Lower lobe of right lung (tissue), 2 donors: ENCODE results near the gene OXCT2. TPM values are rescaled to one million over a fixed set of nuclear protein-coding genes. Genes with fewer than 3 reads are reported as not detected.
A peak's percentile ranks its signal among the peaks of the same experiment; 100 is the strongest.
"Not testable (repeated sequence)": the region's sequence is repeated elsewhere in the genome, so short reads cannot be mapped to it uniquely, and the experiment has no call there.

ENCODE experiments used
- ATAC-seq, 2 donors: fragments of 200-7000 bp; cut with Tn5 transposase; one replicate each; pipeline ENCODE4 v1.9.1; 2020 to 2022; ENCODE audit warnings: mild to moderate bottlenecking in 2 of 2, moderate library complexity in 2 of 2
- DNase-seq: peaks from one replicate; pipeline ENCODE4 v3.0.0-alpha.2; 2020
- H3K27ac ChIP-seq: fragments of 200-600 bp; one replicate; pipeline ENCODE4 v1.8.0; 2022
- H3K27me3 ChIP-seq: fragments of 200-600 bp; one replicate; pipeline ENCODE4 v1.8.0; 2022; ENCODE audit warnings: low read depth
- H3K36me3 ChIP-seq: fragments of 200-600 bp; one replicate; pipeline ENCODE4 v1.8.0; 2022; ENCODE audit warnings: mild to moderate bottlenecking
- H3K4me1 ChIP-seq: fragments of 200-600 bp; one replicate; pipeline ENCODE4 v1.8.0; 2022
- H3K4me3 ChIP-seq: fragments of 200-600 bp; one replicate; pipeline ENCODE4 v1.8.0; 2022; ENCODE audit warnings: mild to moderate bottlenecking
- H3K9me3 ChIP-seq: fragments of 200-600 bp; one replicate; pipeline ENCODE4 v1.8.0; 2022
- CTCF ChIP-seq: fragments of 200-600 bp; IDR thresholded peaks from one replicate; pipeline ENCODE4 v1.8.0; 2022; ENCODE audit warnings: antibody characterized with exemption, mild to moderate bottlenecking
- intact Hi-C: fragments of 100-400 bp; cut with DNase I; formaldehyde crosslinking; loops from one replicate; pipeline ENCODE4 v1.11.0; 2022
- total RNA-seq: library from RNA; stranded (reverse); fragmentation: NEBNext Ultra II Directional; extraction: Animal tissue kit (Norgen Biotek cat#: 25700); gene quantifications from one replicate; pipeline ENCODE4 v1.2.1, GENCODE V29; 2021
- donor health status: DM: no; HTN: yes; CAD: no; lungs with severe emphysema.

Gene OXCT2
- total RNA-seq, 1 donor from 2014 or later = 0.47 TPM

- intact Hi-C loops = no loop called here
- no peak for TF ChIP-seq CTCF
- H3K4me3 ChIP-seq = no peak overlapping the region
- H3K4me1 ChIP-seq = peaks cover 8% of the 10 kb centered on the region
- H3K27me3 ChIP-seq = peaks cover 6% of the 10 kb centered on the region
- DNase-seq (peak; percentile 32), ATAC-seq (no peak)
- H3K36me3 ChIP-seq = no peaks in the 10 kb centered on the region
- H3K27ac ChIP-seq = no peak overlapping the region
- H3K9me3 ChIP-seq = no peaks in the 10 kb centered on the region
These were observed 16.3 kb upstream of the OXCT2 start for GRCh38 chr1:39787468-39787867.

GRCh38 chr1:39787108-39787375 lies 15.9 kb upstream of the OXCT2 start:
- H3K4me3 ChIP-seq, H3K36me3 ChIP-seq, H3K4me1 ChIP-seq, H3K27ac ChIP-seq, ATAC-seq, intact Hi-C loops, H3K9me3 ChIP-seq, DNase-seq, H3K27me3 ChIP-seq: not testable (repeated sequence)

GRCh38 chr1:39786303-39787107 lies 15.4 kb upstream of the OXCT2 start:
- H3K27me3 ChIP-seq, H3K9me3 ChIP-seq, H3K36me3 ChIP-seq, H3K4me3 ChIP-seq, ATAC-seq, DNase-seq, H3K4me1 ChIP-seq, intact Hi-C loops, H3K27ac ChIP-seq: not testable (repeated sequence)

- H3K9me3 ChIP-seq, intact Hi-C loops, ATAC-seq: not testable (repeated sequence)
These were observed 11.5 kb upstream of the OXCT2 start for GRCh38 chr1:39782685-39783084.

GRCh38 chr1:39782103-39782502 lies 11.0 kb upstream of the OXCT2 start:
- Histone ChIP-seq H3K4me3 (no peak overlapping the region), H3K27me3 (no peaks in the 10 kb centered on the region), H3K36me3 (no peaks in the 10 kb centered on the region), H3K27ac (no peak overlapping the region), H3K9me3 (no peaks in the 10 kb centered on the region), H3K4me1 (no peaks in the 10 kb centered on the region)
- intact Hi-C loops = no loop called here
- DNase-seq (peak; percentile 6), ATAC-seq (no peak)
- no peak for TF ChIP-seq CTCF

More at GRCh38 chr1:39782685-39783084, 11.5 kb upstream of the OXCT2 start:
- H3K4me1 ChIP-seq, H3K36me3 ChIP-seq, H3K27ac ChIP-seq, H3K27me3 ChIP-seq, H3K4me3 ChIP-seq, DNase-seq: not testable (repeated sequence)

GRCh38 chr1:39781349-39781715 lies 10.2 kb upstream of the OXCT2 start:
- DNase-seq (no peak), ATAC-seq (no peak)
- no peak for TF ChIP-seq CTCF
- H3K4me3 ChIP-seq = no peak overlapping the region
- H3K4me1 ChIP-seq = no peaks in the 10 kb centered on the region
- H3K9me3 ChIP-seq = no peaks in the 10 kb centered on the region
- H3K27ac ChIP-seq = no peak overlapping the region
- no peaks in the 10 kb centered on the region for H3K27me3 ChIP-seq
- H3K36me3 ChIP-seq = no peaks in the 10 kb centered on the region
- intact Hi-C loops = no loop called here

- intact Hi-C loops = no loop called here
- no peak overlapping the region for H3K4me3 ChIP-seq
- no peaks in the 10 kb centered on the region for H3K36me3 ChIP-seq
- ATAC-seq (no peak), DNase-seq (no peak)
- no peaks in the 10 kb centered on the region for H3K4me1 ChIP-seq
- H3K9me3 ChIP-seq = no peaks in the 10 kb centered on the region
- no peaks in the 10 kb centered on the region for H3K27me3 ChIP-seq
- no peak for TF ChIP-seq CTCF
- no peak overlapping the region for H3K27ac ChIP-seq
These were observed 8.7 kb upstream of the OXCT2 start for GRCh38 chr1:39779821-39780220.
